ENCODE results near the gene PTPRD.

GRCh38 chr9:9563817-9564216, 1049.0 kb downstream of the PTPRD start:
- TF ChIP-seq, protein P1, sequence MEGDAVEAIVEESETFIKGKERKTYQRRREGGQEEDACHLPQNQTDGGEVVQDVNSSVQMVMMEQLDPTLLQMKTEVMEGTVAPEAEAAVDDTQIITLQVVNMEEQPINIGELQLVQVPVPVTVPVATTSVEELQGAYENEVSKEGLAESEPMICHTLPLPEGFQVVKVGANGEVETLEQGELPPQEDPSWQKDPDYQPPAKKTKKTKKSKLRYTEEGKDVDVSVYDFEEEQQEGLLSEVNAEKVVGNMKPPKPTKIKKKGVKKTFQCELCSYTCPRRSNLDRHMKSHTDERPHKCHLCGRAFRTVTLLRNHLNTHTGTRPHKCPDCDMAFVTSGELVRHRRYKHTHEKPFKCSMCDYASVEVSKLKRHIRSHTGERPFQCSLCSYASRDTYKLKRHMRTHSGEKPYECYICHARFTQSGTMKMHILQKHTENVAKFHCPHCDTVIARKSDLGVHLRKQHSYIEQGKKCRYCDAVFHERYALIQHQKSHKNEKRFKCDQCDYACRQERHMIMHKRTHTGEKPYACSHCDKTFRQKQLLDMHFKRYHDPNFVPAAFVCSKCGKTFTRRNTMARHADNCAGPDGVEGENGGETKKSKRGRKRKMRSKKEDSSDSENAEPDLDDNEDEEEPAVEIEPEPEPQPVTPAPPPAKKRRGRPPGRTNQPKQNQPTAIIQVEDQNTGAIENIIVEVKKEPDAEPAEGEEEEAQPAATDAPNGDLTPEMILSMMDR (IDR thresholded peaks at IDR 0.05 in 8 of 11, conservative IDR thresholded peaks at IDR 0.05 in 3 of 11), result no peak
- TF ChIP-seq POLR2AphosphoS5 (IDR thresholded peaks at IDR 0.05) (no peak), POLR2A (IDR thresholded peaks at IDR 0.05) (no peak)
